GM11168 (cell line): ENCODE results near the gene CD300LG.
"Not testable (repeated sequence)": the region's sequence is repeated elsewhere in the genome, so short reads cannot be mapped to it uniquely, and the experiment has no call there.

ENCODE experiments used
- in situ Hi-C: fragments of 300-500 bp; cut with MboI; formaldehyde crosslinking; loops from one replicate; pipeline ENCODE4 v1.12.0; 2022; ENCODE audit warnings: low sequenced_read_pairs; ENCODE audit not compliant: unreplicated experiment

The CD300LG gene

GRCh38 chr17:43877031-43877430 lies 30.1 kb downstream of the CD300LG start:
- in situ Hi-C loops: no loop called here

DNA sequence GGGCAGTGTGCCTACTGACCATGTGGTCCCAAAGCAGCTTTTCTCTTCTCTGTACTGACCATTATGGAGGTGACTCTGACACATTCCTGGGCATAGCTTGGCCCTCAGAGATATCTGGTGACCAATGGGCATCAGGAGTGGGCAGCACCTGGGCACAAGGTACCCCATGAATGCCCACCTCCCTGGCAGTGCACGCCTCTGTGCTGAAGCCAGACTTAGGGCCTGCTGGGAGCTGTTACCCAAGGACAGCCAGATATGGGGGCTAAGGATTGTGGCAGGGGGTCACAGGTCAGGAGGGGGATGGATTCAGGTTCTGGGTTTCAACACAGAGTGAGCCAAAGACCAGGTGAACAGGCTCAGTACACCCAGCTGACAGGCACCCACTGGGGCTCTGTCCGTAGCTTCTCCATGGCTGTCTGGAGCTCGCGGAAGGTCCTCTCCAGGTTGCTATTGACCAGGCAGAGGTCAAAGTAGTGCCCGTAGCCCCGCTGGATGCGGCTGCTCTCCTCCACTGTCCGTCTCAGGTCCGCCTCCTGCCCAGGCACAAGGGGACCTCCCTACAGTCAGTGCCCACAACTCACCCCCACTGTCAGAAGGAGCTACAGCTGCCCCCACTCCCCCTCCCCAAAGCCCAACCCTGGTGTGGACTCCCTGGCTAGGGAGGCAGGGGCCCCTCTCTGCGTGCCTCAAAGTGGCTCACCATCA lies 30.6 kb downstream of the CD300LG start:
- in situ Hi-C loops: no loop called here

- in situ Hi-C loops: no loop called here
These were observed 31.5 kb downstream of the CD300LG start for GRCh38 chr17:43878260-43879175.

GRCh38 chr17:43879723-43880419 lies 32.9 kb downstream of the CD300LG start:
- in situ Hi-C loops: no loop called here

GRCh38 chr17:43880420-43880991 lies 33.5 kb downstream of the CD300LG start:
- in situ Hi-C loops: no loop called here

DNA sequence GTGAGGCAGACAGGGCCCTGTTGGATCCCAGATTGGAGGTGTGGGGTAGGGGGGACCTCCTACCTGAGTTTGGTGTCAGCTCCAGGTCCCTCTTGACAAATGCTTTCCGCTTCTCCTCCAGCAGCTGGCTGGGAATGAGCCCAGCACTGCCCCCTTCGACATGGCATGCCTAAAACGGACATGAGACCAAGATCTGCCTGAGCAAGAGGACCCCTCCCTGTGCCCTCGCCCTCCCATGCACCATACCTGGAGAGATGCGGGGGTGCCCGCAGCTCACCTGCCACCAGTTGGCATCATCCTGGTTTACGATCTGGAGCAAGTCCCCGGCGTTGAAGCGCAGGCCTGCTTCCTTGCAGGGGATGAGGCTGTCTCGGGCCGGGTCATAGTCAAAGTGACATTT lies 34.2 kb downstream of the CD300LG start:
- in situ Hi-C loops: no loop called here

- in situ Hi-C loops: no loop called here
These were observed 35.0 kb downstream of the CD300LG start for GRCh38 chr17:43881758-43882505.

DNA sequence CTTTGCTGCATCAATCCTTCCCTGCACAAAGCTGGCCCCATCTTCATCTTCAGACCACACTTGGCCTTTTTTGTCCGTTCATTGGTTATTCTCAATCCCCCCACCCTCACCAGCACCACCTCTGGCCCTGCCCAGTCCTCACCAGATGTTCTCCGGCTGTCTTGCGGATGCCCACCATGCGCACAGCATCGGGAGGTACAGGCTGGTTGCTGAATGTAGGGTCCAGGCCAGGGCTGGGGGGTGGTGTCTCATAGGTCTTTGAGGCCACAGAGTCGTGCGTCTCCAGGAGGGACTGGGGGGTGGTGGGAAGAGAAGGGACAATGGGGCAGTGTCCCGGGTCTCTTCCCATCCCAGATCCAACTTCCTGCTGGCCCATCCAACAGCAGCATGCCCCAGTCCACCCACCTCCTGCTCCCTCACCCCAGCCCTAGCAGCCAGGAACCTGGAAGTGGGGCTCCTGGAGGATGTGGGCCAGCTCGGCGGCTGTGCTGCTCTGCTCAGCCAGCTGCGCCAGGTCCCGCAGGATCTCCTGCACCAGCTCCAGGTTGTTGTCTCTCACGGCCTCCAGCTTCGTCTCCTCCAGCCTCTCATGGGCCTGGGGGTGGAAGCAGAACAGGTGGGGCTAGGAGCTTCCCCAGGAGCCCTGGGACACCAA lies 35.9 kb downstream of the CD300LG start:
- in situ Hi-C loops: no loop called here

DNA sequence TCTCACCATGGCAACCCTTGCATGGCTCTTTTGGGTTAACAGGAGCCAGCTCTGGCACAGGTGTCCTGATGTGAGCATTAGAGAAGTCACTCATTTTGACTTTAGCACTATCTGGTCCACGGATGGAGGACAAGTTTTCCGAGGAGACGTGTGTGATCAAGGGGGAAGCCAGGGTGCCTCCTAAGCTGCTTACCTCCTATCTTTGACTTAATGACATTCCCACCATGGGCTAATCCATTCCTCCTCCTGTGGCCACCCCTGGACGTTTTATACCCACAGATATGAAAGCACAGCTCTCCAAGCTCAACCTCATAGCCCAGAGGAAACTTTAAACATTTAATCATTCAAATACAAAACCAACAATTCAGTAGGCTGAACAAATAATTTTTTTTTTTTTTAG lies 41.6 kb downstream of the CD300LG start:
- in situ Hi-C loops: no loop called here

DNA sequence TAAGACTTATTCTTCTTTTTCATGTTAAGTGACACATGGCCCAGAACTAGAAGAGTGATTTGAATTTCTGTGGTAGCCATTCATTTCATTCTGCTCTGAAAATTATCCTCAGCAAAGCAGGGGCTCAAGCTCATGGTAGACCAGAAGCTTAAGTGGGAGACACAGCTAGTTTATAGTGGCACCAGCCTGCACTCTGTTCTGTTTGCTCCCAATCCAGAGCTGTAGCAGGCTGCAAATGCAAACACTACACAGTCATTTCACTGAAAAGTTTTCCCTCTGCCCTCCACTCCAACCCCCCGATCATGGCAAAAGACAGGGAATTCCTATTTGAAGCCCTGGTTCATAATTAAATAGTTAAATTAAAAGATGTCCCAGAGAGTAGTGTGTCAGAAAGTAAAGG lies 43.3 kb downstream of the CD300LG start:
- in situ Hi-C loops: no loop called here

DNA sequence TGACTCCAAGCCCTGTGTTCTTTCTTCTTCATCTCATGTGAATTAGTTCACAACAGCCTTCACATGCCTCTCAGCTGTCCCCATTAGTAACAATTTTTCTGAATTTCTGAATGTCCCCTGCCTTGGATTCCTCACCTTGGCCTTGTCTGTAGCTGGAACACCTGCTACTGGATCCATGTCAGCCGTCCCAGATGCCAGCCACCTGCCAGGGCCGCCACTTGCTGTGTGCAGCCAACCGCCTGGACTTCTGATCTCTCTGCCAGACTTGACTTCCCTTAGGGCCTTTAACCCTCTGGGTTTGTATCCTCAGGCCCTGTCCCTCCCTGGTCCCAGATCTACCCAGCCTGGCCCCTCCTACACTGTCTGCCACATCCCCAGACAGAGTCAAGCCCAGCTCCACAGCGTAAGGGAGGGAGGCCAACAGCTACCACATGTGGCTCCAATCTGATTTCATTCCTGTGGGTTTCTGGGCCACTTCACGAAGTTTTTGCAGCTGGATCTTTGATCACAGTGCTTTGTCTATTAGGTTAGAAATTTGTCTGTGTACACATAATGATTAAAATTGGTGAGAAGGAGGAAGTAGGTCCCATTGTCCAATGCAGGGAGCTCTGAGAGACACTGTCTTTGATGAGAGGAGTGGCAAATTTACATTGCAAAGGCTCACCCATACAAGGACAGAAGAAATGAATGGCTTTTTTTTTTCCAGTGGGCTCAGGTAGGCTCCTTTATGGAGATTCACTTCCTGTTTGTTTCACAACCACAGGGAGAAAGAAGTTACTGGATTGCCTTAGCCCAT lies 45.1 kb downstream of the CD300LG start:
- in situ Hi-C loops: no loop called here

GRCh38 chr17:43892647-43892952 lies 45.6 kb downstream of the CD300LG start:
- in situ Hi-C loops: no loop called here

DNA sequence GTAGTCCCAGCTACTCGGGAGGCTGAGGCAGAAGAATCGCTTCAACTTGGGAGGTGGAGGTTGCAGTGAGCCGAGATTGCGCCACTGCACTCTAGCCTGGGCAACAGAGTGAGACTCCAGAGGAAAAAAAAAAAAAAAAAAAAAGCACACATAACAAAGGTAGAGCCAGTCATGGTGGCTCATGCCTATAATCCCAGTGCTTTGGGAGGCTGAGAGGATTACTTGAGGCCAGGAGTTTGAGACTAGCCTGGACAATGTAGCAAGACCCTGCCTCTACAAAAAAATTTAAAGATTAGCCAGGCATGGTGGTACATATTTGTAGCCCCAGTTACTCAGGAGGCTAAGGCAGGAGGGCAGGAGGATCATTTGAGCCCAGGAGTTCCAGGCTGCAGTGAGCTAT lies 47.5 kb downstream of the CD300LG start:
- in situ Hi-C loops: not testable (repeated sequence)

GRCh38 chr17:43897831-43898230 lies 50.9 kb downstream of the CD300LG start:
- in situ Hi-C loops: no loop called here

- in situ Hi-C loops: no loop called here
These were observed 51.5 kb downstream of the CD300LG start for GRCh38 chr17:43898446-43898845.

- in situ Hi-C loops: no loop called here
These were observed 53.3 kb downstream of the CD300LG start for GRCh38 chr17:43900183-43900857.

- in situ Hi-C loops: no loop called here
These were observed 54.1 kb downstream of the CD300LG start for GRCh38 chr17:43900858-43901754.
